Right renal pelvis (tissue), 4 donors: ENCODE measurements around the gene C11orf52. TPM values are rescaled to one million over a fixed set of nuclear protein-coding genes. Genes with fewer than 3 reads are reported as not detected.

Source experiments
- DNase-seq, 4 donors: peaks; one replicate each; pipeline ENCODE4 v3.0.0-alpha.2; 2013; ENCODE audit warnings: low read depth in 4 of 4, low spot score in 3 of 4, missing footprints in 1 of 4
- polyA plus RNA-seq, 4 donors: library from polyadenylated mRNA; unstranded; fragments of 120-200 nt; gene quantifications; one replicate each; pipeline ENCODE4 v1.2.1, GENCODE V29; 2013; ENCODE audit not compliant: insufficient read length in 4 of 4

The C11orf52 gene
- polyA plus RNA-seq, 4 donors = 11.0 to 12.8 (median 12.0) TPM

DNA sequence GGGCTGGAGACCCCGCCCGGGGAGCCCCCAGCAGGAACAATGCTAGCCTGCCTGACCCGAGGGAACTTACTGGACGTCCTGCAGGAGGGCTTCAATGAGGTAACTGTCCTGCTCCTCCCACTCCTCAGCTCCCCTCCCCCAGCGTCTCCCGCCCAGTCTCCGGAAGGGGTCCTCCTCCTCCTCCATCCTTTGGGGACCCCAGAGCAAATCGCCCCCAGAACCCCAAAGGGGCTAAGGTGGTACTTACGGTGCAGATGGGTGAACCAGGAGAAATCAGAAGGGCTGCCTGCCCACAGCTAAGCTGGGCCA is 18.7 kb downstream of the C11orf52 start:
- no peak for DNase-seq

- DNase-seq = no peak
Measured at GRCh38 chr11:111937844-111938243, 19.1 kb downstream of the C11orf52 start.

- DNase-seq = no peak
Measured at GRCh38 chr11:111938687-111939160, 20.0 kb downstream of the C11orf52 start.

DNA sequence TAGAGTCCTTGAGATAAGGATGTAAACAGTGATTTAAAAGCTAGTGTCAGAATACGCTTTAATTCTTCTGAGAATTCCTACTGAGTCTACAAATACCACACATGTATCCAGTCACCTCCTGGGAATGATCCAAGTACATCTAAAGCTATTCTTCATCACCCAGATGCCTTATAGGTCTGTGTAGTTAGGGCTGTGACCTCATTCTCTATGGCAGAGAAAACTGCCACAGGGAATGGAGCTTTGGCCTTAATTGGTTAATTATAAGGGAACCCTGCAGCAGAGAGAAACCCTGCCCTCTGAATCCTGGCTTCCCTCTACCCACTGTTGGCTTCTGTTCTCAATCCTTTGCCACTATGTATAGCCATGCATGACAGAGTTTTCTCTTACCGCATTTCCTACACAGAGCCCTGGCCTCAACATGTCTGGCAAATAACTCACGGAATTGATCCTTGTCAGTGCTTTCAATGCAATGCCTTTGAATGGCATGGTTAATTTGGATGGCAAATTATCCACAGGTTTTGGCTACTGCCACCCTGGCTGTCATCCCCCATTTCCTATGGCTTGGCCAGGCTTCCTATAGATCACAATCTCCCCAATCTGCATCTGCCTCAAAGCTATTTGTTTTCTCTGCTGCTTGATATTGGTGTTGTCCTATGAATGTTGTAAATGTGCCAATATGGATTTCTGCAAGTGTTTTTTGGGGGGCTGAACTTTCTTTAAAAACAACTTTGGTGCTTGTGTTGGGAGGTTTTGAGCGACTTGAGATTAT is 21.3 kb downstream of the C11orf52 start:
- DNase-seq = no peak

- no peak for DNase-seq
Measured at GRCh38 chr11:111941963-111942362, 23.2 kb downstream of the C11orf52 start.

GRCh38 chr11:111942829-111943228 is 24.1 kb downstream of the C11orf52 start:
- no peak for DNase-seq

- no peak for DNase-seq
Measured at GRCh38 chr11:111944139-111944538, 25.4 kb downstream of the C11orf52 start.

DNA sequence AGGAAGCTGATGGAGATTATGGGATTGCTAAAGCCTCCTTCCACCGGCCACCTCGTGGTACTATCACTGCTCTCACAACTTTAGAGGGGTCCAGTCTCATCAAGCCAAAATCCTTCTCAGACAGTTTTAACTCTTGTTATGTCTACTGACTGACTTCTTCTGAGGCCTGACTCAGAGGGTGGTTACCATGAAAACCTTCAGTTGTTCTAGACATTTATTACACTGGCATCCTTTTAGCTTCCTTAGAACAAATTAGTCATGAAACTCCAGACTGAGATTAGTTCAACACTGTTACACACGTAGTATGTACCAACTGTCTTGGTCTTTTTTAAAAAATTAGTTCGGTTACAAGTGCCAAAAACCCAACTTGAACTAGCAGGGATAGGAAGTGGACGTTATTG is 25.9 kb downstream of the C11orf52 start:
- DNase-seq = no peak

DNA sequence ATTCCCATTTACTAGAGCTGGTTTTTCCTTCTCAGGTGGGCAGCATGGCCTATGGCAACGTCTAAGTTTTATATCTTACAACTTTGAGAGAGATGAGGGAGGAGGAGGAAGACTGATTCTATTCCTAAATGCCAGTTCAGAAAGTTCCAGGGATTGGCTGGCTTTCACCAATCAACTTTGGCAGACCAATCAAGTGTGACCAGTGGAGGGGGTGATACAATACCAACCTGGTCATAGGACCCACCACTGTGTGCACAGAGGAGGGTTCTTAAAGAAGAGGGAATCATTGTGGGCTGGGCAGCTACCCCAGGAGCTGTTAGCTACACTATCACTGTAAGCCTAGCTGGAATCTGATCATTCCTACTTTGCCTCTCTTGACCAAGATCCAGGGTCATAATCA is 26.5 kb downstream of the C11orf52 start:
- no peak for DNase-seq

GRCh38 chr11:111946499-111946898 is 27.8 kb downstream of the C11orf52 start:
- DNase-seq = no peak

DNA sequence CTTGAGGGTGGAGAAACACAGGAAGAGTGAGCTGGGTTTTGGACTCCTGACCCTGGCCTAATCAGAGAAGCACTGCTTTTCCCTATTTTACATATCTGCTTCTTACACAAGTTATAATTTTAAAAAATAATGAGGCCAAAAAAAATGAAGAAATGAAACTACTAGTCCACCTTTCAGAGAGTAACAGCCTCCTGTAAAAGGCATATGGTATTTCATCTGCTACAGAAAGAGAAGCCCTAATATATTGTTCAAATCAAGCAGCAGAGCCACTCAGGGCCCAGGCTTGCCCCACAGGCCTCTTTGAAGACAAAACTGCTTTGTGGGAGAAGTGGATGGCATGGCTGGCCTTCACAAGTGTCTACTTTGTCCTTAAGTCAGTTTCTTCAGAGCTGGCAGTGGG is 28.4 kb downstream of the C11orf52 start:
- no peak for DNase-seq

DNA sequence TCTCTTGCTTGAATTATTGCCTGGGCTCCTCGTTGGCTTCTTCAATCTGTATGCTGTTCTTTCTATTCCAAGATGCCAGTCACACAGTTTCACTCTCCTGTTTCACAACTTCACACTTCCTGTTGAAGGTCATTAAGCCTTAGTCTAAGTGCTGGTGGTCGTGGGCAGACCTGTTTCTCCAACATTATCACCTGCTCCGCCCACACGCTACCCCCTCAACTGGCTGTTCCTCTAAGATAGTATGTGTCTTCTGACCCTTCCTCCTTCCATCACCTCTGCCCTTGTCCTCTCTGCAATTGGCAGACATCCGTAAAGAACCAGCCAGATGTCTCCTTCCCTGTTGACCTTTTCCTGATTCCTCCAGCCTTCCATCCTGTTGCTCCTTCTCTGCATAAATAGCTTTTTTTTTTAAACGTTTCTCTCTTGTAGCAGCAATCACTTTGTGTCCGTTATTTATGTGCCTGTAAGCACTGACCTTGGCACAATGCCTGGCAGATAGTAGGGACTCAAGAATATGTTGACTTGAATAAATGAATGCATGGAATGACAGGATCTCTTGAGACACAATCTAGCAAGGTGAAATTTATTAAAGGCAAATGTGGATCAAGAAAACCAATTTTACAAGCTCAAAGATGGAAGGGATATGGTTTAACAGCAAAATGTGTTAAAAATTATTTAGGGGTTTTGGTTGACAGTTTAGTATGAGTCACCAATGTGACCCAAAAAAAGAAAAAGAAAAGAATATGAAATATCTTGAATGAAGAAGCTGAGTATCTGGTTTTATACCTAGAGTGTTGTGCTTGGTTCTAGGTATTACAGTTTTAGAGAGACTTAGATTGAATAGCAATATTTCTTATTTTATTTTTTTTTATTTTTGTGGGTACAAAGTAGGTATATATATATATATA is 31.1 kb downstream of the C11orf52 start:
- DNase-seq = no peak

- DNase-seq = no peak
Measured at GRCh38 chr11:111951565-111951964, 32.9 kb downstream of the C11orf52 start.

- DNase-seq = no peak
Measured at GRCh38 chr11:111954154-111954553, 35.4 kb downstream of the C11orf52 start.

GRCh38 chr11:111957663-111958444 is 39.1 kb downstream of the C11orf52 start:
- DNase-seq = no peak

GRCh38 chr11:111960916-111961315 is 42.2 kb downstream of the C11orf52 start:
- no peak for DNase-seq

GRCh38 chr11:111961389-111962300 is 42.9 kb downstream of the C11orf52 start:
- DNase-seq = no peak

- DNase-seq = no peak
Measured at GRCh38 chr11:111963931-111964340, 45.2 kb downstream of the C11orf52 start.

DNA sequence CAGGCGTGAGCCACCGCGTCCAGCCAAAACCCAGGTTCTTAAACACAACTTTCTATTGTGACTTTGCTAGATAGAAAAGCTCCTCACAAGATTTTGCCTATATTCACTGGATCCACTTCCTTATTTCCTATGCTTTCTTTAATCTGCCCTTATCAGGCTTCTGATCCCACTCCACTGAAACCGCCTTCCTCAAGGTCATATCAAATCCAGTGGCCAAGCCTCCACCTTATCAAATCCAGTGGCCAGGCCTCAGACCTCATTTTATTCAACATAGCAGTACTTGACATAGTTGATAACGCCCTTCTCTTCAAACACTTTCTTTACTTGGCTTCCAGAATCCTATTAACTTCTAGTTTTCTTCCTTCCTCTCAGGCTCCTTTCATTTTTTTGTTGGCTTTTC is 48.0 kb downstream of the C11orf52 start:
- DNase-seq = no peak

DNA sequence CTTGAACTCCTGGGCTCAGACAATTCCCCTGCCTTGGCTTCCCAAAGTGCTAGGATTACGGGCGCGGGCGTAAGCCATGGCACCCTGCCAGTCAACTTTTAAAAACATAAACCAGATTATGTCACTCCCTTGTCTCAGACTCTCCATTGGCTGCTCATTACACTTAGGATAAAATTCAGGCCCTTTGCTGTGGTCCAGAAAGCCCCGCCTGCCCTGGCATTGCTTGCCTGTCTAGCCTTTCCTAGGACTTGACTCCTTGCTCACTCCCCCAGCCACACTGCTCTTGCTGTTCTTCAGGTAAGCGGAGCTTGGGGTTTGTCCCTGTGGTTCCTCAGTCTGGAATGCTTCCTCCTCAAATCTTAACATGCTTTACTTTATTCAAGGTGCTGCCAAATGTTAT is 48.9 kb downstream of the C11orf52 start:
- no peak for DNase-seq
